Chondrocyte (in vitro differentiated cells): Measurements from ENCODE around the gene CDC42EP1. TPM values are rescaled to one million over a fixed set of nuclear protein-coding genes. Genes with fewer than 3 reads are reported as not detected.
A peak's percentile ranks its signal among the peaks of the same experiment; 100 is the strongest.
"Not testable (repeated sequence)": the region's sequence is repeated elsewhere in the genome, so short reads cannot be mapped to it uniquely, and the experiment has no call there.

Experiments
- DNase-seq: peaks from one replicate; pipeline ENCODE4 v3.0.0; 2021; ENCODE audit warnings: mixed read lengths, low spot score
- H3K27ac Mint-ChIP-seq: one replicate; pipeline ENCODE4 v1.8.0; 2021; ENCODE audit warnings: mild to moderate bottlenecking, moderate library complexity, mixed read lengths; ENCODE audit not compliant: unreplicated experiment
- H3K27me3 Mint-ChIP-seq: 2 replicates; pipeline ENCODE4 v1.8.0; 2021; ENCODE audit warnings: low read depth, mixed read lengths
- H3K36me3 Mint-ChIP-seq: 2 replicates; pipeline ENCODE4 v1.8.0; 2021; ENCODE audit warnings: low read depth, mixed read lengths
- H3K4me1 Mint-ChIP-seq: 2 replicates; pipeline ENCODE4 v1.8.0; 2021; ENCODE audit warnings: low read depth, mild to moderate bottlenecking, mixed read lengths
- H3K4me3 Mint-ChIP-seq: one replicate; pipeline ENCODE4 v1.8.0; 2021; ENCODE audit warnings: mild to moderate bottlenecking, moderate library complexity, mixed read lengths; ENCODE audit not compliant: unreplicated experiment
- H3K9me3 Mint-ChIP-seq: 2 replicates; pipeline ENCODE4 v1.8.0; 2021; ENCODE audit warnings: low read depth, mixed read lengths
- CTCF ChIP-seq: fragments of 200-600 bp; sonication (generic); IDR thresholded peaks from 2 replicates; pipeline ENCODE4 v1.5.0; 2021; ENCODE audit warnings: antibody characterized with exemption, mild to moderate bottlenecking, moderate library complexity
- total RNA-seq: library from RNA; stranded (reverse); gene quantifications from 3 replicates; pipeline ENCODE4 v1.2.1, GENCODE V29; 2021

CDC42EP1 gene
- total RNA-seq, 1 donor from 2014 or later: 155 TPM

- Mint-ChIP-seq H3K27me3 (no peaks in the 10 kb centered on the region), H3K4me1 (peaks cover 82% of the 10 kb centered on the region), H3K36me3 (no peaks in the 10 kb centered on the region), H3K27ac (peak overlapping the region; percentile 96), H3K4me3 (peak overlapping the region; percentile 48), H3K9me3 (no peaks in the 10 kb centered on the region)
- no peak for DNase-seq
- TF ChIP-seq CTCF: peak; percentile 80
These were observed 10.6 kb upstream of the CDC42EP1 start for GRCh38 chr22:37549704-37550059.

GRCh38 chr22:37550921-37551320 is 9.4 kb upstream of the CDC42EP1 start:
- not testable (repeated sequence) for H3K36me3 Mint-ChIP-seq, H3K27me3 Mint-ChIP-seq, DNase-seq, H3K9me3 Mint-ChIP-seq, H3K4me3 Mint-ChIP-seq, H3K27ac Mint-ChIP-seq
- H3K4me1 Mint-ChIP-seq: peaks cover 74% of the 10 kb centered on the region

GRCh38 chr22:37551981-37552380 is 8.3 kb upstream of the CDC42EP1 start:
- Mint-ChIP-seq H3K4me3 (no peak overlapping the region), H3K4me1 (peaks cover 75% of the 10 kb centered on the region), H3K27ac (peak overlapping the region; percentile 94), H3K9me3 (no peaks in the 10 kb centered on the region), H3K27me3 (no peaks in the 10 kb centered on the region), H3K36me3 (no peaks in the 10 kb centered on the region)
- no peak for TF ChIP-seq CTCF
- no peak for DNase-seq

GRCh38 chr22:37552524-37553163 is 7.6 kb upstream of the CDC42EP1 start:
- TF ChIP-seq CTCF: no peak
- DNase-seq: no peak
- H3K9me3 Mint-ChIP-seq: no peaks in the 10 kb centered on the region
- H3K4me1 Mint-ChIP-seq: peaks cover 75% of the 10 kb centered on the region
- no peaks in the 10 kb centered on the region for H3K36me3 Mint-ChIP-seq
- peak overlapping the region; percentile 94 for H3K27ac Mint-ChIP-seq
- peak overlapping the region; percentile 55 for H3K4me3 Mint-ChIP-seq
- H3K27me3 Mint-ChIP-seq: no peaks in the 10 kb centered on the region

GRCh38 chr22:37553725-37554124 is 6.6 kb upstream of the CDC42EP1 start:
- Mint-ChIP-seq H3K27me3 (no peaks in the 10 kb centered on the region), H3K4me1 (peaks cover 70% of the 10 kb centered on the region)
- TF ChIP-seq CTCF: no peak

GRCh38 chr22:37555029-37555428 is 5.3 kb upstream of the CDC42EP1 start:
- Mint-ChIP-seq H3K36me3 (no peaks in the 10 kb centered on the region), H3K27ac (no peak overlapping the region), H3K4me3 (no peak overlapping the region), H3K4me1 (peaks cover 70% of the 10 kb centered on the region), H3K27me3 (no peaks in the 10 kb centered on the region), H3K9me3 (no peaks in the 10 kb centered on the region)
- TF ChIP-seq CTCF: no peak
- DNase-seq: no peak

More at GRCh38 chr22:37553725-37554124, 6.6 kb upstream of the CDC42EP1 start:
- H3K4me3 Mint-ChIP-seq: no peak overlapping the region
- DNase-seq: no peak
- no peak overlapping the region for H3K27ac Mint-ChIP-seq
- H3K9me3 Mint-ChIP-seq: no peaks in the 10 kb centered on the region
- H3K36me3 Mint-ChIP-seq: no peaks in the 10 kb centered on the region
